ENCODE measurements around the gene FADS2. TPM values are rescaled to one million over a fixed set of nuclear protein-coding genes. Genes with fewer than 3 reads are reported as not detected.

FADS2 gene
- total and polyA plus RNA-seq, 9 of the 15 experiments (the other 6 are each of a cell fraction or from before 2014, with no cell fraction given) = 2.9 to 42.8 (median 16.2) TPM

- TF ChIP-seq ATF6 (CRISPR knock-in tag; IDR thresholded peaks at IDR 0.05) = peak; percentile 59; the same call in 1 of the 2 replicates
- peak; percentile 99 for TF ChIP-seq GABPA (tag; conservative IDR thresholded peaks at IDR 0.05; ENCODE audit: low read depth)
- TF ChIP-seq AFF1 (IDR thresholded peaks at IDR 0.05; ENCODE audit: low read depth in 1 of 2, partially characterized antibody in 2 of 2) = peak; percentile 92 to 99
- TF ChIP-seq FOSL1 (tag; conservative IDR thresholded peaks at IDR 0.05) = peak; percentile 35; the same call in 1 of the 2 replicates
- TF ChIP-seq USF1 (CRISPR knock-in tag; IDR thresholded peaks at IDR 0.05) = peak; percentile 100
- 0 out of 2 replicates have a peak, but pooled peaks have one; percentile 55 for TF ChIP-seq EGR1 (conservative IDR thresholded peaks at IDR 0.05)
- TF ChIP-seq MYC (IDR thresholded peaks at IDR 0.05; ENCODE audit: low read depth, low read length) = peak; percentile 36
- TF ChIP-seq MYC (CRISPR knock-in tag; IDR thresholded peaks at IDR 0.05; ENCODE audit: borderline replicate concordance, low read depth) = no peak; the same call in 1 of the 2 replicates
- 0 out of 2 replicates have a peak, but pooled peaks have one; percentile 28 for TF ChIP-seq RREB1 (CRISPR knock-in tag; IDR thresholded peaks at IDR 0.05)
- TF ChIP-seq ZNF699 (CRISPR knock-in tag; IDR thresholded peaks at IDR 0.05; ENCODE audit: insufficient replicate concordance) = no peak
Measured at GRCh38 chr11:61792310-61793082, 35.6 kb upstream of the FADS2 start, which contains the start of the genes FEN1 and TMEM258 (continued).
